ENCODE results near the gene ARRB1. TPM values are rescaled to one million over a fixed set of nuclear protein-coding genes. Genes with fewer than 3 reads are reported as not detected.

ARRB1 gene
- total and polyA plus RNA-seq, 10 of the 15 experiments (the other 5 are each of a cell fraction or from before 2014, with no cell fraction given), result 0.39 to 12.9 (median 1.7) TPM

DNA sequence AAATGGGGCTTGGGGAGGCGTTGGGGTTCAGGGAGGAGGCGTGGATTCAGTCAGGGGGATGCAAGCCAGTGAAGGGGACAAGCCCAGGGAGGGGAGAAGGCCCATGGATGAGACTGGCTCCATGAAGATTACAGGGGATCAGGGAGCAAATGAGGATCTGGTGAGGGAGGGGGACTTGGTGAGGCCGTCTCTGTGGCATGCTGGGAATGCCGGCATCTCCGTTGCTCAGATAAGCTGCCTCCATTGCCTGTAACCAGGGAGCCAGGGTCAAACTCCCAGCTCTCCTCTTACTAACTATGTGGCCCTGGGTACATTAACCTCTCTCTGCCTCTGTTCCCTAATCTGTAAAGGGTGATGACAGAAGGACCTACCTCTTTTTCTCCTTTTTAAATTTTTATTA, 72.2 kb downstream of the ARRB1 start (continued):
- no peak for TF ChIP-seq ZNF274 (IDR thresholded peaks at IDR 0.05; ENCODE audit: insufficient read depth, insufficient read length)

DNA sequence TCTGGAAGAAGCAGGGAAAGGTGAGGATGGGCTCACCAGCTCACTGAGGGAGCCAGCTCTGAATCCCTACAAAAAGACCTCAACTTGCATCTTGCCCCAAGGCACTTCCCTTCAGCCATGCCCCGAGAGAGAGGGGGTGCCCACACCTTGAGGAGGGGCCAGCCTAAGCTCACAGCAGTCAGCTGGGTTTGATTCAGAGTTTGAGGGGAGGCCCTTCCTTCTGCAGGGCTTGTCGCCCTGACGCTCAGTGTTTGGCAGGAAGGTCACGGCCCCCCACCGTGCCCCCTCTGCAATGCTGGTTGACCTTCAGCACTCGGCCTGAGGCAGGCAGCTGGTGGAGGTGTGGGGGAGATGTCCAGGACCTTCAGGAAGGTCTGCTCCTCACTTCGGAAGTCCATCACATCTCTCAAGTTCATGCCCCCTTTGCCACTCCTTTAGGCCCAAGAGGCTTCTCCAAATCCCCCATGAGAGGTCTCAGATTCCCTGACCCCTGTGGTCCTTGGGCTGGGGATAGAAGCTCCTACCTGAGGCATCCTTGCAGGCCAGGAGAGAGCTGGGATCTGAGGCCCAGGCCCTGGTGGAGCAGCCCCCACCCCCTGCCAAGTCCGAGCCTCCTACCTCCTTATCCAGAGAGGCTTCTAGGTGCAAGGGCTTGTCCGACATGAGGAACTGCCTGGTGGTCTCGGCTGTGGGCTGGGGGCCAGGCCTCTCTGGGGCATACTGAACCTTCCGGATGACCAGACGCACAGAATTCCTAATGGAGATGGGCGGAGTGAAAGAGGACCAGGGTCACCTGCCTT, 73.3 kb downstream of the ARRB1 start:
- DNase-seq (ENCODE audit: low read depth, low spot score) (no peak), FAIRE-seq (no peak), ATAC-seq (no peak)
- ChIA-PET POLR2A (no interaction called here), RAD21 (ENCODE audit: unreplicated experiment) (interaction anchor here (6.9 kb wide), 1 partner anchor 107 kb away, joined by 118 read pairs; no protein-coding TSS in a partner anchor), SMC1A (ENCODE audit: uncharacterized antibody, unreplicated experiment) (interaction anchor here (0.8 to 4.2 kb wide), 4 partner anchors 52 to 107 kb away, joined by 3 to 89 read pairs (median 10); no protein-coding TSS in a partner anchor), CTCF (interaction anchor here (1.1 to 16.9 kb wide), 2 partner anchors 106 to 130 kb away, joined by 4 to 406 read pairs; no protein-coding TSS in a partner anchor)
- Histone ChIP-seq H3K27me3 (replicated peaks in 1 of 2; ENCODE audit: control insufficient read depth in 2 of 2, insufficient read depth in 2 of 2, low read length in 1 of 2) (no peaks in the 10 kb centered on the region; a peak in 1 of 4 replicates), H3K4me2 (ENCODE audit: control insufficient read depth, insufficient read depth) (no peak overlapping the region), H3K9ac (ENCODE audit: control insufficient read depth, insufficient read depth, low read length) (no peak overlapping the region), H2AFZ (ENCODE audit: control insufficient read depth, low read depth, low read length) (no peak overlapping the region), H3K36me3 (ENCODE audit: control insufficient read depth in 2 of 2, insufficient read depth in 2 of 2, low read length in 1 of 2) (peaks cover 0 to 2% of the 10 kb centered on the region in 2 experiments; a peak in 2 of 4 replicates), H3K9me3 (replicated peaks; ENCODE audit: control insufficient read depth, insufficient read depth, low read length) (no peaks in the 10 kb centered on the region), H4K20me1 (ENCODE audit: control insufficient read depth, insufficient read depth) (no peaks in the 10 kb centered on the region), H3K79me2 (ENCODE audit: control insufficient read depth, insufficient read depth, low read length) (no peaks in the 10 kb centered on the region), H3K4me1 (ENCODE audit: control insufficient read depth, insufficient read depth, low read length) (no peaks in the 10 kb centered on the region), H3K4me3 (no peak overlapping the region), H3K27ac (ENCODE audit: control insufficient read depth, insufficient read depth) (no peak overlapping the region)
- no TSS peak for BruUV-seq (replicated peaks)
- WGBS (ENCODE audit: insufficient coverage, insufficient replicate concordance, low lambda C conversion rate, missing lambda C conversion rate), result 40% methylated on average over 13 of the region's 13 CpGs
- in situ Hi-C loops (cut with MboI), result loop anchor here (5.0 kb wide), 1 partner anchor 104 kb away; no protein-coding TSS in a partner anchor
- intact Hi-C loops (cut with micrococcal nuclease; ENCODE audit: unreplicated experiment), result no loop called here
- TF ChIP-seq, protein P1, sequence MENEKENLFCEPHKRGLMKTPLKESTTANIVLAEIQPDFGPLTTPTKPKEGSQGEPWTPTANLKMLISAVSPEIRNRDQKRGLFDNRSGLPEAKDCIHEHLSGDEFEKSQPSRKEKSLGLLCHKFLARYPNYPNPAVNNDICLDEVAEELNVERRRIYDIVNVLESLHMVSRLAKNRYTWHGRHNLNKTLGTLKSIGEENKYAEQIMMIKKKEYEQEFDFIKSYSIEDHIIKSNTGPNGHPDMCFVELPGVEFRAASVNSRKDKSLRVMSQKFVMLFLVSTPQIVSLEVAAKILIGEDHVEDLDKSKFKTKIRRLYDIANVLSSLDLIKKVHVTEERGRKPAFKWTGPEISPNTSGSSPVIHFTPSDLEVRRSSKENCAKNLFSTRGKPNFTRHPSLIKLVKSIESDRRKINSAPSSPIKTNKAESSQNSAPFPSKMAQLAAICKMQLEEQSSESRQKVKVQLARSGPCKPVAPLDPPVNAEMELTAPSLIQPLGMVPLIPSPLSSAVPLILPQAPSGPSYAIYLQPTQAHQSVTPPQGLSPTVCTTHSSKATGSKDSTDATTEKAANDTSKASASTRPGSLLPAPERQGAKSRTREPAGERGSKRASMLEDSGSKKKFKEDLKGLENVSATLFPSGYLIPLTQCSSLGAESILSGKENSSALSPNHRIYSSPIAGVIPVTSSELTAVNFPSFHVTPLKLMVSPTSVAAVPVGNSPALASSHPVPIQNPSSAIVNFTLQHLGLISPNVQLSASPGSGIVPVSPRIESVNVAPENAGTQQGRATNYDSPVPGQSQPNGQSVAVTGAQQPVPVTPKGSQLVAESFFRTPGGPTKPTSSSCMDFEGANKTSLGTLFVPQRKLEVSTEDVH (IDR thresholded peaks at IDR 0.05; ENCODE audit: low read depth, partially characterized antibody), result no peak
- TF ChIP-seq POLR2A (IDR thresholded peaks at IDR 0.05; ENCODE audit: low read depth, low read length) (no peak), SPI1 (IDR thresholded peaks at IDR 0.05; ENCODE audit: borderline replicate concordance, insufficient read depth, low read depth, low read length) (no peak), SREBF2 (IDR thresholded peaks at IDR 0.05; ENCODE audit: low read length) (no peak), ZNF274 (IDR thresholded peaks at IDR 0.05; ENCODE audit: insufficient read depth, insufficient read length) (no peak), BACH1 (IDR thresholded peaks at IDR 0.05; ENCODE audit: borderline replicate concordance) (no peak), HDAC6 (IDR thresholded peaks at IDR 0.05; ENCODE audit: unreplicated experiment) (no peak), EED (IDR thresholded peaks at IDR 0.05; ENCODE audit: low read depth) (no peak), YBX1 (IDR thresholded peaks at IDR 0.05) (no peak), WRNIP1 (IDR thresholded peaks at IDR 0.05; ENCODE audit: borderline replicate concordance, low read depth, low read length) (no peak)
- TF ChIP-seq, protein P2, sequence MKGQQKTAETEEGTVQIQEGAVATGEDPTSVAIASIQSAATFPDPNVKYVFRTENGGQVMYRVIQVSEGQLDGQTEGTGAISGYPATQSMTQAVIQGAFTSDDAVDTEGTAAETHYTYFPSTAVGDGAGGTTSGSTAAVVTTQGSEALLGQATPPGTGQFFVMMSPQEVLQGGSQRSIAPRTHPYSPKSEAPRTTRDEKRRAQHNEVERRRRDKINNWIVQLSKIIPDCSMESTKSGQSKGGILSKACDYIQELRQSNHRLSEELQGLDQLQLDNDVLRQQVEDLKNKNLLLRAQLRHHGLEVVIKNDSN (IDR thresholded peaks at IDR 0.05; ENCODE audit: borderline replicate concordance, extremely low read length, insufficient read depth, low read depth, low read length), result no peak
- TF ChIP-seq, protein P3, sequence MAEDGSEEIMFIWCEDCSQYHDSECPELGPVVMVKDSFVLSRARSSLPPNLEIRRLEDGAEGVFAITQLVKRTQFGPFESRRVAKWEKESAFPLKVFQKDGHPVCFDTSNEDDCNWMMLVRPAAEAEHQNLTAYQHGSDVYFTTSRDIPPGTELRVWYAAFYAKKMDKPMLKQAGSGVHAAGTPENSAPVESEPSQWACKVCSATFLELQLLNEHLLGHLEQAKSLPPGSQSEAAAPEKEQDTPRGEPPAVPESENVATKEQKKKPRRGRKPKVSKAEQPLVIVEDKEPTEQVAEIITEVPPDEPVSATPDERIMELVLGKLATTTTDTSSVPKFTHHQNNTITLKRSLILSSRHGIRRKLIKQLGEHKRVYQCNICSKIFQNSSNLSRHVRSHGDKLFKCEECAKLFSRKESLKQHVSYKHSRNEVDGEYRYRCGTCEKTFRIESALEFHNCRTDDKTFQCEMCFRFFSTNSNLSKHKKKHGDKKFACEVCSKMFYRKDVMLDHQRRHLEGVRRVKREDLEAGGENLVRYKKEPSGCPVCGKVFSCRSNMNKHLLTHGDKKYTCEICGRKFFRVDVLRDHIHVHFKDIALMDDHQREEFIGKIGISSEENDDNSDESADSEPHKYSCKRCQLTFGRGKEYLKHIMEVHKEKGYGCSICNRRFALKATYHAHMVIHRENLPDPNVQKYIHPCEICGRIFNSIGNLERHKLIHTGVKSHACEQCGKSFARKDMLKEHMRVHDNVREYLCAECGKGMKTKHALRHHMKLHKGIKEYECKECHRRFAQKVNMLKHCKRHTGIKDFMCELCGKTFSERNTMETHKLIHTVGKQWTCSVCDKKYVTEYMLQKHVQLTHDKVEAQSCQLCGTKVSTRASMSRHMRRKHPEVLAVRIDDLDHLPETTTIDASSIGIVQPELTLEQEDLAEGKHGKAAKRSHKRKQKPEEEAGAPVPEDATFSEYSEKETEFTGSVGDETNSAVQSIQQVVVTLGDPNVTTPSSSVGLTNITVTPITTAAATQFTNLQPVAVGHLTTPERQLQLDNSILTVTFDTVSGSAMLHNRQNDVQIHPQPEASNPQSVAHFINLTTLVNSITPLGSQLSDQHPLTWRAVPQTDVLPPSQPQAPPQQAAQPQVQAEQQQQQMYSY (CRISPR knock-in tag; IDR thresholded peaks at IDR 0.05), result no peak
- TF ChIP-seq, protein P4, sequence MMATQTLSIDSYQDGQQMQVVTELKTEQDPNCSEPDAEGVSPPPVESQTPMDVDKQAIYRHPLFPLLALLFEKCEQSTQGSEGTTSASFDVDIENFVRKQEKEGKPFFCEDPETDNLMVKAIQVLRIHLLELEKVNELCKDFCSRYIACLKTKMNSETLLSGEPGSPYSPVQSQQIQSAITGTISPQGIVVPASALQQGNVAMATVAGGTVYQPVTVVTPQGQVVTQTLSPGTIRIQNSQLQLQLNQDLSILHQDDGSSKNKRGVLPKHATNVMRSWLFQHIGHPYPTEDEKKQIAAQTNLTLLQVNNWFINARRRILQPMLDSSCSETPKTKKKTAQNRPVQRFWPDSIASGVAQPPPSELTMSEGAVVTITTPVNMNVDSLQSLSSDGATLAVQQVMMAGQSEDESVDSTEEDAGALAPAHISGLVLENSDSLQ (IDR thresholded peaks at IDR 0.05), result no peak

Data from GM12878 (cell line).